ENCODE data around the gene FCN3. TPM values are rescaled to one million over a fixed set of nuclear protein-coding genes. Genes with fewer than 3 reads are reported as not detected.

Gene FCN3
- total and polyA plus RNA-seq, 2 donors from 2014 or later = 7.9 to 240 TPM

- DNase-seq (peak in 1 of 5 donors; percentile 37), FAIRE-seq (no peak)
- no peaks in the 10 kb centered on the region for H3K27me3 ChIP-seq (ENCODE audit: control insufficient read depth, insufficient read depth, low read length)
- no peaks in the 10 kb centered on the region for H3K9me3 ChIP-seq (ENCODE audit: control insufficient read depth in 2 of 3, insufficient read depth in 1 of 3, low read length in 3 of 3)
- H3K4me3 ChIP-seq (ENCODE audit: low read length in 3 of 3) = no peak overlapping the region
- intact Hi-C loops (cut with DNase I) = no loop called here
- H3K9ac ChIP-seq (ENCODE audit: low read length in 3 of 3) = no peak overlapping the region
- H3K4me1 ChIP-seq (ENCODE audit: control insufficient read depth in 2 of 3, insufficient read depth in 2 of 3, low read depth in 1 of 3, low read length in 3 of 3) = peaks cover 0 to 11% (median 5%) of the 10 kb centered on the region in 3 donors
- no peak overlapping the region for H3K27ac ChIP-seq (ENCODE audit: low read depth in 2 of 2, low read length in 2 of 2)
- TF ChIP-seq, protein P1, sequence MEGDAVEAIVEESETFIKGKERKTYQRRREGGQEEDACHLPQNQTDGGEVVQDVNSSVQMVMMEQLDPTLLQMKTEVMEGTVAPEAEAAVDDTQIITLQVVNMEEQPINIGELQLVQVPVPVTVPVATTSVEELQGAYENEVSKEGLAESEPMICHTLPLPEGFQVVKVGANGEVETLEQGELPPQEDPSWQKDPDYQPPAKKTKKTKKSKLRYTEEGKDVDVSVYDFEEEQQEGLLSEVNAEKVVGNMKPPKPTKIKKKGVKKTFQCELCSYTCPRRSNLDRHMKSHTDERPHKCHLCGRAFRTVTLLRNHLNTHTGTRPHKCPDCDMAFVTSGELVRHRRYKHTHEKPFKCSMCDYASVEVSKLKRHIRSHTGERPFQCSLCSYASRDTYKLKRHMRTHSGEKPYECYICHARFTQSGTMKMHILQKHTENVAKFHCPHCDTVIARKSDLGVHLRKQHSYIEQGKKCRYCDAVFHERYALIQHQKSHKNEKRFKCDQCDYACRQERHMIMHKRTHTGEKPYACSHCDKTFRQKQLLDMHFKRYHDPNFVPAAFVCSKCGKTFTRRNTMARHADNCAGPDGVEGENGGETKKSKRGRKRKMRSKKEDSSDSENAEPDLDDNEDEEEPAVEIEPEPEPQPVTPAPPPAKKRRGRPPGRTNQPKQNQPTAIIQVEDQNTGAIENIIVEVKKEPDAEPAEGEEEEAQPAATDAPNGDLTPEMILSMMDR (IDR thresholded peaks at IDR 0.05; ENCODE audit: borderline replicate concordance, extremely low read depth, insufficient read depth) = no peak
- H3K36me3 ChIP-seq (ENCODE audit: control insufficient read depth in 2 of 3, insufficient read depth in 3 of 3, low read length in 3 of 3) = no peaks in the 10 kb centered on the region
Measured at GRCh38 chr1:27345272-27345671, 29.4 kb downstream of the FCN3 start.

DNA sequence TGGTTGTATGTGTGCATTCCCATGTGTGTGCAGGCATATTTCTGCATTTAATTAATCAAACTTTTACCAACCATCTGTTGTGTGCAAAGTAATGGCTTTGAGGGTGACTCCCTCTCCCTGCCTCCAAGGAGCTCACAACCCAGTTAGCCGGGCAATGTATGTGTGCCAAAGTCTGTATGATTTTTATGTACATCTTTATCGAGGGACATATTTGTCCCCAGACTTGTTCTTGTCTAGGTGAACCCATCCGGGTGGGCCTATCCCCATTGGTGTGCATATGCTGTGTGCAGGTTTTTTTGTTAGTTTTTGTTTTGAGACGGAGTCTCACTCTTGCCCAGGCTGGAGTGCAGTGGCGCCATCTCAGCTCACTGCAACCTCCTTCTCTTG lies 31.0 kb downstream of the FCN3 start:
- no peaks in the 10 kb centered on the region for H3K36me3 ChIP-seq (ENCODE audit: control insufficient read depth in 2 of 3, insufficient read depth in 3 of 3, low read length in 3 of 3)
- no peak overlapping the region for H3K27ac ChIP-seq (ENCODE audit: low read depth in 2 of 2, low read length in 2 of 2)
- TF ChIP-seq, protein P1 (IDR thresholded peaks at IDR 0.05; ENCODE audit: borderline replicate concordance, extremely low read depth, insufficient read depth) = no peak
- no peak for FAIRE-seq
- no peaks in the 10 kb centered on the region for H3K9me3 ChIP-seq (ENCODE audit: control insufficient read depth in 2 of 3, insufficient read depth in 1 of 3, low read length in 3 of 3)
- H3K4me1 ChIP-seq (ENCODE audit: control insufficient read depth in 2 of 3, insufficient read depth in 2 of 3, low read depth in 1 of 3, low read length in 3 of 3) = peaks cover 0 to 2% (median 0%) of the 10 kb centered on the region in 3 donors
- H3K27me3 ChIP-seq (ENCODE audit: control insufficient read depth, insufficient read depth, low read length) = no peaks in the 10 kb centered on the region
- intact Hi-C loops (cut with DNase I) = no loop called here
- H3K4me3 ChIP-seq (ENCODE audit: low read length in 3 of 3) = no peak overlapping the region
- H3K9ac ChIP-seq (ENCODE audit: low read length in 3 of 3) = no peak overlapping the region
- no peak for DNase-seq

DNA sequence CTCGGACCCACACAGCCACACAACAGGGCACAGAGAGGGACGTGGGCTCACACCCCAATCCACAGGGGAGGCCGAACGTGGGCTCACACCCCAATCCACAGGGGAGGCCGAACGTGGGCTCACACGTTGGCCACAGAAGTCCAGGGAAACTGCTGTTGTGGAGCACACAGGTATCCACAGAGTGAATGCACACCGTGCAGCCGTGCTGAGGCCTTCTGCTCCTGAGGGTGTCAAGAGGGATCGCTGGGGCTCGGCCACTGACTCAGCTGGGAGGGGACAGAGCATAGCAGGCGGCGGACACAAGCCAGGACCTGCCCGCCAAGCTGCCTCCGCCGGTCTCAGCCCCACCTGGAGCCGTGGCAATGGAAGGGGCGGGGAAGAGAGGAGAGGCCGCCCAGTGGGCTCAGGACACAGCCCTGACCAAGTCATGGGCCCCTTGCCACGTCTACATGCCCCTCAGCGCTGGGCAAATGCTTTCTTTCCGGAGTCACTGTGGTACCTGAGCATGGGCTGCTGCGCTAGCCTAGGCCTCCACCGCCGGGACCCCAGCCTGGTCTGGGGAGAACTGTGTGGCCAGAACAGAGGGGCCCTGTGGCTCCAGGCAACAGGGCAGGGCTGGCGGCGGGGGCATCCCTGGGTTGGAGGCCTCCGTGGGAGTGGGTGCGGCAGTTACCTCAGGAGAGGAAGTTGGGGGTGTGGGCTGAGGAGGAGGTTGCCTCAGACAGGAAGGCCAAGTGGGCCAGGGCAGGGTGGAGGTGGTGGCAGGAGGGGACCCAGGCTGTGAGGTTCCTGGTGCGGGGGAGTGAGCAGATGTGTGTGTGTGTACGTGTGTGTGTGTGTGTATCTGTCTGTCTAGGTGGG lies 31.6 kb downstream of the FCN3 start:
- Histone ChIP-seq H3K27ac (ENCODE audit: low read depth in 2 of 2, low read length in 2 of 2) (no peak overlapping the region), H3K9me3 (ENCODE audit: control insufficient read depth in 2 of 3, insufficient read depth in 1 of 3, low read length in 3 of 3) (no peaks in the 10 kb centered on the region), H3K4me3 (ENCODE audit: low read length in 3 of 3) (no peak overlapping the region), H3K4me1 (ENCODE audit: control insufficient read depth in 2 of 3, insufficient read depth in 2 of 3, low read depth in 1 of 3, low read length in 3 of 3) (peaks cover 0 to 2% (median 0%) of the 10 kb centered on the region in 3 donors), H3K36me3 (ENCODE audit: control insufficient read depth in 2 of 3, insufficient read depth in 3 of 3, low read length in 3 of 3) (no peaks in the 10 kb centered on the region), H3K9ac (ENCODE audit: low read length in 3 of 3) (no peak overlapping the region), H3K27me3 (ENCODE audit: control insufficient read depth, insufficient read depth, low read length) (no peaks in the 10 kb centered on the region)
- FAIRE-seq (no peak), DNase-seq (peak in 3 of 5 donors; percentile 29 to 84 (median 60))
- intact Hi-C loops (cut with DNase I) = no loop called here
- TF ChIP-seq, protein P1 (IDR thresholded peaks at IDR 0.05; ENCODE audit: borderline replicate concordance, extremely low read depth, insufficient read depth) = no peak
